Endometrial microvascular endothelial cells (primary cell): ENCODE measurements around the gene ZNF335. TPM values are rescaled to one million over a fixed set of nuclear protein-coding genes. Genes with fewer than 3 reads are reported as not detected.

Source experiments
- in situ Hi-C: cut with HindIII; loops from 2 replicates; pipeline ENCODE4 v1.10.0; 2017; ENCODE audit warnings: low sequenced_read_pairs, low pct_unique_long_range_greater_than_20kb; ENCODE audit errors: inconsistent ontology term
- total RNA-seq: library from RNA; depleted of rRNA; stranded (reverse); fragments of >200 nt; gene quantifications from one replicate; pipeline ENCODE4 v1.2.3, GENCODE V29; 2015; ENCODE audit errors: inconsistent ontology term

The ZNF335 gene, protein sequence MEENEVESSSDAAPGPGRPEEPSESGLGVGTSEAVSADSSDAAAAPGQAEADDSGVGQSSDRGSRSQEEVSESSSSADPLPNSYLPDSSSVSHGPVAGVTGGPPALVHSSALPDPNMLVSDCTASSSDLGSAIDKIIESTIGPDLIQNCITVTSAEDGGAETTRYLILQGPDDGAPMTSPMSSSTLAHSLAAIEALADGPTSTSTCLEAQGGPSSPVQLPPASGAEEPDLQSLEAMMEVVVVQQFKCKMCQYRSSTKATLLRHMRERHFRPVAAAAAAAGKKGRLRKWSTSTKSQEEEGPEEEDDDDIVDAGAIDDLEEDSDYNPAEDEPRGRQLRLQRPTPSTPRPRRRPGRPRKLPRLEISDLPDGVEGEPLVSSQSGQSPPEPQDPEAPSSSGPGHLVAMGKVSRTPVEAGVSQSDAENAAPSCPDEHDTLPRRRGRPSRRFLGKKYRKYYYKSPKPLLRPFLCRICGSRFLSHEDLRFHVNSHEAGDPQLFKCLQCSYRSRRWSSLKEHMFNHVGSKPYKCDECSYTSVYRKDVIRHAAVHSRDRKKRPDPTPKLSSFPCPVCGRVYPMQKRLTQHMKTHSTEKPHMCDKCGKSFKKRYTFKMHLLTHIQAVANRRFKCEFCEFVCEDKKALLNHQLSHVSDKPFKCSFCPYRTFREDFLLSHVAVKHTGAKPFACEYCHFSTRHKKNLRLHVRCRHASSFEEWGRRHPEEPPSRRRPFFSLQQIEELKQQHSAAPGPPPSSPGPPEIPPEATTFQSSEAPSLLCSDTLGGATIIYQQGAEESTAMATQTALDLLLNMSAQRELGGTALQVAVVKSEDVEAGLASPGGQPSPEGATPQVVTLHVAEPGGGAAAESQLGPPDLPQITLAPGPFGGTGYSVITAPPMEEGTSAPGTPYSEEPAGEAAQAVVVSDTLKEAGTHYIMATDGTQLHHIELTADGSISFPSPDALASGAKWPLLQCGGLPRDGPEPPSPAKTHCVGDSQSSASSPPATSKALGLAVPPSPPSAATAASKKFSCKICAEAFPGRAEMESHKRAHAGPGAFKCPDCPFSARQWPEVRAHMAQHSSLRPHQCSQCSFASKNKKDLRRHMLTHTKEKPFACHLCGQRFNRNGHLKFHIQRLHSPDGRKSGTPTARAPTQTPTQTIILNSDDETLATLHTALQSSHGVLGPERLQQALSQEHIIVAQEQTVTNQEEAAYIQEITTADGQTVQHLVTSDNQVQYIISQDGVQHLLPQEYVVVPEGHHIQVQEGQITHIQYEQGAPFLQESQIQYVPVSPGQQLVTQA (N-terminal part only)
- total RNA-seq = 13.2 TPM

DNA sequence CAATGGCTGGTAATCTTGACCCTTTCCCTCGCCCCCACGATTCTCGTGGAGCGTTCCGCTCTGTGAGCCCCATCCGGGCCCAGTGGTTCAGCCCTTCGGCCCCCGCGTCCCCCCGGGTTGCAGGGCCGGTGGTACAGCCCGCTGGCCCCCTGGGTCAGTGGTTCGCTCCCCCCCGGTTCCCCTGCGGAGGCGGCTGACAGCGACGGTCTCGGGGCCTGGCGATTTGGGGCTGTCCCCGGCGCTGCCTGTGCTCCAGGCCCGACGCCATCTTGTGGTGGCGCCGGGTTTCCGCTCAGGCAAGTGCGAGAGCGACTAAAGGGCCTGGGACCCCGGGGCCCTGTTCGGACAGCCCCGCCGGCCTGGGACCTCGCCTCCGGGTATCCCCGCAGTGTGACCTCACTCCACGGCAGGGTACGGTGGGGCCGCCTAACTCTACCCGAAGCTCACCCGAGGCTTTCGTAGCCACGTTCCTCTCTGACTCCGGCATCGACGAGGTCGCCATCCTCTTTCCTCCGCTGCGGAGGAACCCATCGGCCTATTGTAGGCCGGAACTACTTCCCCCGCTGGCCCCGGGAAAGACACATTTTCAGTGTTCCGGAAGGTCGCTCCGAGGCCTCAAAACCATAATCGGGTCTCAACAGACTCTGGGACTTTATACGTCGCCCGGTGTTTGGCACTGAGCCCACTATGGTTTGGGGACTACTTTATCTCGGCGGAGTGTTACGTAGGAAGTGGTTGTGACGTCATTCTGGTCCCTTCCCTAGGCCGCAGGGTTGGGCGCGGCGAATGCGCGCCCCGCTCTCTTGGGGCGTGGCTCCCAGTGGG, at the start of gene ZNF335:
Gene ZNF335 (minus strand): TSS at position 529 of the 825 bp plus-strand sequence. CDS start 793 bp downstream, outside the sequence.
- in situ Hi-C loops = no loop called here

DNA sequence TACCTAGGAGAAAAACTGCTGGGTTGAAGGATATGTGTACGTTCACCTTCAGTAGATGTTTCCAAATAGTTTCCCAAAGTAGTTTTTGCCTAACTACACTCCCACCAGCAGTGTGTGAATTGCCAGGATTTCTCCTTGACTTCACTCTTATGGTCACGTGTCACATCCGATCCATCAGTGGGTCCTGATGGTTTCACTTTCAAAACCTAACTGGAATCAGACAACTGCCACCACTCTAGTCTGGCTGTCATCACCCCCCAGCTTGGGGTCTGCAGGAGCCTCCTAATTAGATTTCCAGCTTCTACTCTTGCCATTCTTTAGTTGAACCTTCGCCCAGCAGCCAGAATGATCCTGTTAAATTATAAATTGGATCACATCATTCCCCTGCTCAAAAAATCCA, 48.6 kb upstream of the ZNF335 start:
- in situ Hi-C loops = no loop called here

DNA sequence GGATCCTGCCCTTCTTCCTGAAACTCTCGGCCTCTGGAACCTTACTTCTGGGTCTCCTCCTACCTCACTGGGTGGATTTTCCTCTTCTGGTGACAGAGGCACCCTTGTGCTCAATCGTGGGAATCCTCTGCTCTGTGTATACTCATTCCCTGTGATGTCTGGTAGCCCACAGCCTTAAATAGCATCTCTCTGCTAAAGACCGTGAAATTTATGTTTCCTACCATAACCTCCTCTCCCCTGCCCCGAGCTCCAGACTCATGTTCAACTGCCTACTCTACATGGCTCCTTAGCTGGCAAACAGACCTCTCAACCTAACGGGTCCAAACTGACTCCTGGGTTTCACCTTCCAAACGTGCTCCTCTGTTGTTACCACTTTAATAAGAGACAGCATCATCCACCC, 46.6 kb upstream of the ZNF335 start:
- in situ Hi-C loops = no loop called here

DNA sequence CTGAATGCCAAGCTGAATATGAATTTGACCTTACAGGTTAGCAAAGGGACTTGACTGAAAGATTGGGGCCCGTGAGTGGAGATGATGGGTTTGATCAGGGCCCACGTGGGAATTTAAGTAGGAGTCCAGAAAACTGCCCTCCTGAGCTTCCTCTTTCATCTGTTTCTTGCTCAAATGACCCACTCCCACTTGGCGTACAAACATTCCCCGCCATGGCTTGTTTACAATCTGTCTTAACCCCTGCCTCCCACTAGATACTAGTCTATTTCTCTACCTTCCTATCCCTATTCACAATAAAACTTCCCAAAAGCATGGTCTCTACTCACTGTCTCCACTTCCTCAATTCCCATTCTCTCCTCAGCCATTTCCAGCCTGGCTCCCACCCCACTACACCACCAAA, 46.1 kb upstream of the ZNF335 start:
- in situ Hi-C loops = no loop called here

DNA sequence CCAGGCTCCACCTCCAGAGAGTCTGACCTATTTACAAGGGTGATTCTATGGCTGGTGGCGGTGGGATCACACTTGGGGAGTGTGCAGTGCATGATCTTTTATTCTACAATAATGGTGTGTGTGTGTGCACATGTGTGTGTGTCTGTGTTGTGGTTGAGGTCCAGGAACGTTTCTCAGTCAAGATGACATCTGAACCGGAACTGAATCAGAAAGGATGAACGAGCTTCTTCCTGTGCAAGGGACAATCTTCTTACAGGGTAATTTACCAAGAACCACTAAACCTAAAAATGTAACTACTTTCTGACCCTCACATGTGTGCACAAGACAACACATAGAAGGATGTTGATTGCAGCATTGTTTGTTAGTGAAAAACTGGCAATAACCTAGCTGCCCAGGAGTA, 45.3 kb upstream of the ZNF335 start:
- in situ Hi-C loops = no loop called here

DNA sequence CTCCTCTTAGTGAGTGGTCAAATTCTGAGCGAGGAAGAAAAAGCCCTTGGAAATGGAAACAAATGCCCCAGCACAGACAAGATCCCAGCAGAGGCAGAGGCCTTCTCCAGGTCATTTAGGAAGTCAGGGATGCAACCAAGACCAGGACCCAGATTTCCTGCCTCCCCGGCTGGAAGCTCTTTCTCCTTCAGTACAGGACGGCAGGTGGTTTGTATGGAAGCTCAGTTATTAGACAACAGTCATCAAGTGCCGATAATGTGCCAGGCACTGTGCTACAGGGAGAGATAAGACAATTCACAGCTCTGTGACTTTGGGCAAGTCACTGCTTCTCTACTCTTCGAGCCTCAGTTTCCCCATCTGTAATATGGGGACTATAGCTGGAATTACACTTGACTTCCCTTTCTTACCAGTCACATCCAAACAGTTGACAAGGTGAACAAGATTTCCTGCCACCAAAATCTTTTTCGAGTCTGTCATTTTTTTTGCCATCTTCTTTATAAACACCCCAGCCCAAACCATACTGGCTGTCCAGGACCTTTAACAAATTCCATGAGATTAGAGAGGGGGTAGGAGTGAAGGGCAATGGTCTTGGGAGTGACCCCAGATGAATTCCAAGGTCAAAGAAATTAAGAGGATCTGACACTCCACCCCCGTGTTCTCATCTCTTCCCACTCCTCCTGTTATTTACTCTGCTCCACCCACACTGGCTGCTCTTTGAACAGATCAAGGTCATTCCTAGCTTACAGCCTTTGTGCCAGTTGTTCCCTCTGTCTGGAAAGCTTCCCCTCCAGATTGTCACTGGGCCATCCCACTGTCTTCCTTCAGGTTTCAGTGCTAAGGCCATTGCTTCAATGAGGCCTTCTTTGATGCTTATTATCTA, 42.8 kb upstream of the ZNF335 start:
- in situ Hi-C loops = no loop called here

DNA sequence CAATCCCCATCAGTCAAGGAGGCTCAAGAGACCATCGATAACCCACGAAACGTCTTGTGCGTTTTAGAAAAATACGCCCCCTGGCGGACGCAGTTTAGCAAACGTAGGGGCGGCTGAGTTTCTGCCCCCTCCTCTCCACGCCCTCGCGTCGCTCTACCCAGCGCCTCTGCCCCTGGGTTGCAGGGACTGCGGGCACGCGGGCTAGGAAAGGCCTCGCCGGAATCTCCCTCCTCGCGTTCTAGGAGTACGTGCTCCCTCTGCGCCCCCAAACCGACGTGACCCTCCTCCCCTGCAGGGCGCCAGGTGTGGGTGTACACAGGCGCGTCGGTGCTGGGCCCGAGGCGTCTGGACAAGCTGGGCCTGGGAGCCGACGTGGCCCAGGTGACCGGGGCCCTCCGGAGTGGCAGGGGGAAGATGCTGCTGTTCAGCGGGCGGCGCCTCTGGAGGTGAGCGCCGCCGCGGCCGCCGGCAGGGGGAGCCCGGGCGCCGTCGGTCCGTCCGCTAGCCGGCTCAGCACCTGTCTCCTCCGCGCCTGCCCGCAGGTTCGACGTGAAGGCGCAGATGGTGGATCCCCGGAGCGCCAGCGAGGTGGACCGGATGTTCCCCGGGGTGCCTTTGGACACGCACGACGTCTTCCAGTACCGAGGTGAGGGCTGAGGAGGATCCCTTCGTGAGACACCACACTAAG, 42.0 kb upstream of the ZNF335 start:
- in situ Hi-C loops = no loop called here

DNA sequence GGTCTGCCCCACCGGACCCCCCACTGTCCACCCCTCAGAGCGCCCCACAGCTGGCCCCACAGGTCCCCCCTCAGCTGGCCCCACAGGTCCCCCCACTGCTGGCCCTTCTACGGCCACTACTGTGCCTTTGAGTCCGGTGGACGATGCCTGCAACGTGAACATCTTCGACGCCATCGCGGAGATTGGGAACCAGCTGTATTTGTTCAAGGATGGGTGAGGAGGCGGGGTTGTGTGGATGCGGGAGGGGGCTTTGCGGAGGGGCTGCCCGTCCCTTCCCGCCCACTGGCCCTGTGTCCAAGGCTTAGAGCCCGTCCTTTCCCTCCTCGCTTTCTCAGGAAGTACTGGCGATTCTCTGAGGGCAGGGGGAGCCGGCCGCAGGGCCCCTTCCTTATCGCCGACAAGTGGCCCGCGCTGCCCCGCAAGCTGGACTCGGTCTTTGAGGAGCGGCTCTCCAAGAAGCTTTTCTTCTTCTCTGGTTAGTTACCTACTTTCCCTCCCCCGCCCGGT, 41.4 kb upstream of the ZNF335 start:
- in situ Hi-C loops = no loop called here

DNA sequence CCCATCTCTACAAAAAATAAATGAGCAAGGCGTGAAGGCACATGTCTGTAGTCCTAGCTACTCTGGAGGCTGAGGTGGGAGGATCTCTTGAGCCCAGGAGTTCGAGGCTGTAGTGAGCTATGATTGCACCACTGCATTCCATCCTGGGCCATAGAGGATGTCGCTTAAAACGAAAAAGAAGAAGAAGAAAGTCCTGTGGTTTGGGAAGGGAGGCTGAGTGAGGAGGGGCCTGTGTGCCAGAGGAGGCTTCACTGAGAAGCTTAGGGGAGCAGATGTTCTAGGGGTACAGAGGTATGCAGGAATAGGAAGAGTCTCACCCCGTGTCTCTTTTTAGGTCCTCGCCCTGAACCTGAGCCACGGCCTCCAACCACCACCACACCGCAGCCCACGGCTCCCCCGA, 40.9 kb upstream of the ZNF335 start:
- in situ Hi-C loops = no loop called here

DNA sequence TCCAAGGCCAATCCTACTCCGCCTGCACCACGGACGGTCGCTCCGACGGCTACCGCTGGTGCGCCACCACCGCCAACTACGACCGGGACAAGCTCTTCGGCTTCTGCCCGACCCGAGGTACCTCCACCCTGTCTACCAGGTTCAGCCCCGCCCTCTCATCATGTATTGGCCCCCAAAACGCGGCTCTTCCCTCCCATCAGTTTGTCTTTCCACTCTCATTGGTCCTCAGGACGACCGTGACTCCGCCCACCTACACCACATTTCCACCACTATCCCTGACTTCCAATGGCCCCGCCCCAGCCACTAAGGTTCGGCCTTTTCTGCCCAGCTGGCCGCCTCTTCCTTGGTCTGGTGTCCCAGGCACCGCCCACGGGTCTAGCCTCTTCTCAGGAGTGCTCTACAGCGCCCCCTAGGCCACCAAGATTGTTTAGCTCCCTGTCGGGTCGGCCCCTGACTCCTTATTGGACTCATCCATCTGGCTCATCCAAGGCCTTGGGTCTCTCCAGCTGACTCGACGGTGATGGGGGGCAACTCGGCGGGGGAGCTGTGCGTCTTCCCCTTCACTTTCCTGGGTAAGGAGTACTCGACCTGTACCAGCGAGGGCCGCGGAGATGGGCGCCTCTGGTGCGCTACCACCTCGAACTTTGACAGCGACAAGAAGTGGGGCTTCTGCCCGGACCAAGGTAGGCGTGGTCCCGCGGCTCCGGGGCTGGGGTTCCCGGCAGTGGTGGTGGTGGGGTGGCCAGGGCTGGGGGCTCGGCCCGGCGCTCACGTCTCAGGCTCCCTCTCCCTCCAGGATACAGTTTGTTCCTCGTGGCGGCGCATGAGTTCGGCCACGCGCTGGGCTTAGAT, 39.9 kb upstream of the ZNF335 start:
- in situ Hi-C loops = no loop called here

DNA sequence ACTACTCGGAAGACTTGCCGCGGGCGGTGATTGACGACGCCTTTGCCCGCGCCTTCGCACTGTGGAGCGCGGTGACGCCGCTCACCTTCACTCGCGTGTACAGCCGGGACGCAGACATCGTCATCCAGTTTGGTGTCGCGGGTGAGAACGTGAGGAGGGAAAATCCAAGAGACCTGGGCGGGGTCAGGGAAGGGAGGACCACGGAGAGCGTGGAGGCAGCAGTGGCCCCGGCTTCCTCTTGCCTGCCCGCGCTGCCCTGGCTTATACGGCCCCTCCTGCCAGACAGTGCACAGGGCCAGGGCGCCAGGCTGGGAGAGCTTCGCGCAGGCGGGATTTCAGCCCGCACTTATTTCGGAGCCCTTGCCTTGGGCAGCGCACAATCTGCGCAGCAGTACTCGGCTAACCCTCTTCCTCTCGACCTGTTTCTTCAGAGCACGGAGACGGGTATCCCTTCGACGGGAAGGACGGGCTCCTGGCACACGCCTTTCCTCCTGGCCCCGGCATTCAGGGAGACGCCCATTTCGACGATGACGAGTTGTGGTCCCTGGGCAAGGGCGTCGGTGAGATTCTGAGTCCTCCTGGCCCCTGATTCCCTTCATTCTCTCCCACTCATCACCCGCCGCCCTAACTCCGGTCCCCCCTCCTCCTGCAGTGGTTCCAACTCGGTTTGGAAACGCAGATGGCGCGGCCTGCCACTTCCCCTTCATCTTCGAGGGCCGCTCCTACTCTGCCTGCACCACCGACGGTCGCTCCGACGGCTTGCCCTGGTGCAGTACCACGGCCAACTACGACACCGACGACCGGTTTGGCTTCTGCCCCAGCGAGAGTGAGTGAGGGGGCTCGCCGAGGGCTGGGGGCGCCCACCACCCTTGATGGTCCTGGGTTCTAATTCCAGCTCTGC, 38.7 kb upstream of the ZNF335 start:
- in situ Hi-C loops = no loop called here

DNA sequence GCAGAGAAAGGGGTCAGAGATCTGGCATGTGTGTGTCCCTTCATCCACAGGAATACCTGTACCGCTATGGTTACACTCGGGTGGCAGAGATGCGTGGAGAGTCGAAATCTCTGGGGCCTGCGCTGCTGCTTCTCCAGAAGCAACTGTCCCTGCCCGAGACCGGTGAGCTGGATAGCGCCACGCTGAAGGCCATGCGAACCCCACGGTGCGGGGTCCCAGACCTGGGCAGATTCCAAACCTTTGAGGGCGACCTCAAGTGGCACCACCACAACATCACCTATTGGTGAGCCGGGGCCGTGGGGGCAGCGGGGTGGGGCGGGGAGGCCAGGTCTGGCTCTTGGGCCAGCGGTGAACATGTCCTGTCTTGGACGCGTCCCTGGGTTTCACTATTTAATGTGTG, 37.8 kb upstream of the ZNF335 start:
- in situ Hi-C loops = no loop called here

DNA sequence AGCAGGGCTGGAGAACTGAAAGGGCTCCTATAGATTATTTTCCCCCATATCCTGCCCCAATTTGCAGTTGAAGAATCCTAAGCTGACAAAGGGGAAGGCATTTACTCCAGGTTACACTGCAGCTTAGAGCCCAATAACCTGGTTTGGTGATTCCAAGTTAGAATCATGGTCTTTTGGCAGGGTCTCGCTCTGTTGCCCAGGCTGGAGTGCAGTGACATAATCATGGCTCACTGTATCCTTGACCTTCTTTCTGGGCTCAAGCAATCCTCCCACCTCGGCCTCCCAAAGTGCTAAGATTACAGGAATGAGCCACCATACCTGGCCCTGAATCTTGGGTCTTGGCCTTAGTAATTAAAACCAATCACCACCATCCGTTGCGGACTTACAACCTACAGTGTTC, 35.7 kb upstream of the ZNF335 start:
- in situ Hi-C loops = no loop called here

DNA sequence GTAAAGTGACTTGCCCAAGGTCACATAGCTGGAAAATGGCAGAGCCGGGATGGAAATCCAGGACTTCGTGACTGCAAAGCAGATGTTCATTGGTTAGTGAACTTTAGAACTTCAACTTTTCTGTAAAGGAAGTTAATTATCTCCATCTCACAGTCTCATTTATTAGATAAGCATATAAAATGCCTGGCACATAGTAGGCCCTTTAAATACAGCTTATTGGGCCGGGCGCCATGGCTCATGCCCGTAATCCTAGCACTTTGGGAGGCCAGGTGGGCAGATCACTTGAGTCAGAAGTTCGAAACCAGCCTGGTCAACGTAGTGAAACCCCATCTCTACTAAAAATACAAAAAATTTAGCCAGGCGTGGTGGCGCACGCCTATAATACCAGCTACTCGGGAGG, 35.0 kb upstream of the ZNF335 start:
- in situ Hi-C loops = no loop called here
